ENCODE data around the gene PHC2.

The PHC2 gene

GRCh38 chr1:33299461-33300155, 131.3 kb downstream of the PHC2 start:
- TF ChIP-seq ZNF70 (CRISPR knock-in tag; IDR thresholded peaks at IDR 0.05) (no peak), ESRRG (CRISPR knock-in tag; IDR thresholded peaks at IDR 0.05) (no peak), RARB (CRISPR knock-in tag; IDR thresholded peaks at IDR 0.05) (no peak), BACH2 (CRISPR knock-in tag; IDR thresholded peaks at IDR 0.05; ENCODE audit: borderline replicate concordance) (no peak), ZFP3 (CRISPR knock-in tag; IDR thresholded peaks at IDR 0.05) (no peak), ARNTL (CRISPR knock-in tag; IDR thresholded peaks at IDR 0.05; ENCODE audit: borderline replicate concordance, low read depth) (no peak), ZFP30 (CRISPR knock-in tag; IDR thresholded peaks at IDR 0.05) (no peak), ZNF8 (CRISPR knock-in tag; IDR thresholded peaks at IDR 0.05) (no peak), SNAI2 (CRISPR knock-in tag; IDR thresholded peaks at IDR 0.05) (no peak), TSHZ2 (CRISPR knock-in tag; IDR thresholded peaks at IDR 0.05) (no peak), TCF4 (CRISPR knock-in tag; IDR thresholded peaks at IDR 0.05; ENCODE audit: borderline replicate concordance) (no peak), PPARA (CRISPR knock-in tag; IDR thresholded peaks at IDR 0.05; ENCODE audit: borderline replicate concordance) (no peak), ZC3H10 (CRISPR knock-in tag; IDR thresholded peaks at IDR 0.05) (no peak), PATZ1 (CRISPR knock-in tag; IDR thresholded peaks at IDR 0.05; ENCODE audit: borderline replicate concordance) (no peak), TOX (CRISPR knock-in tag; IDR thresholded peaks at IDR 0.05; ENCODE audit: borderline replicate concordance) (no peak), OSR1 (CRISPR knock-in tag; IDR thresholded peaks at IDR 0.05) (no peak), POU6F1 (CRISPR knock-in tag; IDR thresholded peaks at IDR 0.05; ENCODE audit: borderline replicate concordance, low read depth) (no peak)
- TF ChIP-seq, protein P1, sequence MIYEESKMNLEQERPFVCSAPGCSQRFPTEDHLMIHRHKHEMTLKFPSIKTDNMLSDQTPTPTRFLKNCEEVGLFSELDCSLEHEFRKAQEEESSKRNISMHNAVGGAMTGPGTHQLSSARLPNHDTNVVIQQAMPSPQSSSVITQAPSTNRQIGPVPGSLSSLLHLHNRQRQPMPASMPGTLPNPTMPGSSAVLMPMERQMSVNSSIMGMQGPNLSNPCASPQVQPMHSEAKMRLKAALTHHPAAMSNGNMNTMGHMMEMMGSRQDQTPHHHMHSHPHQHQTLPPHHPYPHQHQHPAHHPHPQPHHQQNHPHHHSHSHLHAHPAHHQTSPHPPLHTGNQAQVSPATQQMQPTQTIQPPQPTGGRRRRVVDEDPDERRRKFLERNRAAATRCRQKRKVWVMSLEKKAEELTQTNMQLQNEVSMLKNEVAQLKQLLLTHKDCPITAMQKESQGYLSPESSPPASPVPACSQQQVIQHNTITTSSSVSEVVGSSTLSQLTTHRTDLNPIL (CRISPR knock-in tag; IDR thresholded peaks at IDR 0.05; ENCODE audit: low read depth): no peak
- TF ChIP-seq, protein P2, sequence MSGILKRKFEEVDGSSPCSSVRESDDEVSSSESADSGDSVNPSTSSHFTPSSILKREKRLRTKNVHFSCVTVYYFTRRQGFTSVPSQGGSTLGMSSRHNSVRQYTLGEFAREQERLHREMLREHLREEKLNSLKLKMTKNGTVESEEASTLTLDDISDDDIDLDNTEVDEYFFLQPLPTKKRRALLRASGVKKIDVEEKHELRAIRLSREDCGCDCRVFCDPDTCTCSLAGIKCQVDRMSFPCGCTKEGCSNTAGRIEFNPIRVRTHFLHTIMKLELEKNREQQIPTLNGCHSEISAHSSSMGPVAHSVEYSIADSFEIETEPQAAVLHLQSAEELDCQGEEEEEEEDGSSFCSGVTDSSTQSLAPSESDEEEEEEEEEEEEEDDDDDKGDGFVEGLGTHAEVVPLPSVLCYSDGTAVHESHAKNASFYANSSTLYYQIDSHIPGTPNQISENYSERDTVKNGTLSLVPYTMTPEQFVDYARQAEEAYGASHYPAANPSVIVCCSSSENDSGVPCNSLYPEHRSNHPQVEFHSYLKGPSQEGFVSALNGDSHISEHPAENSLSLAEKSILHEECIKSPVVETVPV (CRISPR knock-in tag; IDR thresholded peaks at IDR 0.05): no peak
- no peak for ATAC-seq

GRCh38 chr1:33298623-33299277, 132.1 kb downstream of the PHC2 start:
- TF ChIP-seq ZC3H10 (CRISPR knock-in tag; IDR thresholded peaks at IDR 0.05): no peak
- peak; percentile 77 for ATAC-seq

GRCh38 chr1:33297911-33298622, 132.8 kb downstream of the PHC2 start:
- no peak for ATAC-seq
- TF ChIP-seq TOX (CRISPR knock-in tag; IDR thresholded peaks at IDR 0.05; ENCODE audit: borderline replicate concordance): no peak
